ENCODE results near the gene DCC. TPM values are rescaled to one million over a fixed set of nuclear protein-coding genes. Genes with fewer than 3 reads are reported as not detected.

Gene DCC
- total and polyA plus RNA-seq, 4 experiments from 2014 or later, result not detected

- Mint-ChIP-seq H3K27ac (no peak overlapping the region), H3K4me1 (no peaks in the 10 kb centered on the region), H3K9me3 (peaks cover 0 to 8% (median 2%) of the 10 kb centered on the region in 8 donors), H3K36me3 (no peaks in the 10 kb centered on the region), H3K4me3 (no peak overlapping the region), H3K27me3 (no peaks in the 10 kb centered on the region)
- H3K27ac ChIP-seq (ENCODE audit: low read depth, low read length), result no peak overlapping the region
- H3K36me3 ChIP-seq (ENCODE audit: insufficient read depth, low read length), result no peaks in the 10 kb centered on the region
- no peak overlapping the region for H3K4me3 ChIP-seq (ENCODE audit: low read length in 2 of 2)
- H3K4me1 ChIP-seq (ENCODE audit: insufficient read depth, low read length), result no peaks in the 10 kb centered on the region
- H3K9me3 ChIP-seq (ENCODE audit: control insufficient read depth in 1 of 2, low read length in 2 of 2), result no peaks in the 10 kb centered on the region
- POLR2A ChIA-PET (ENCODE audit: partially characterized antibody), result no interaction called here
- CTCF ChIA-PET (ENCODE audit: partially characterized antibody), result no interaction called here
- DNase-seq, result no peak
- no peaks in the 10 kb centered on the region for H3K27me3 ChIP-seq (ENCODE audit: insufficient read depth, low read length)
- intact Hi-C loops (cut with micrococcal nuclease), result no loop called here
These were observed 83.1 kb downstream of the DCC start for GRCh38 chr18:52422985-52423601.

GRCh38 chr18:52426041-52426440 is 86.0 kb downstream of the DCC start:
- Mint-ChIP-seq H3K4me3 (no peak overlapping the region), H3K27me3 (no peaks in the 10 kb centered on the region), H3K4me1 (no peaks in the 10 kb centered on the region), H3K27ac (no peak overlapping the region), H3K36me3 (no peaks in the 10 kb centered on the region), H3K9me3 (peaks cover 0 to 6% (median 2%) of the 10 kb centered on the region in 8 donors)
- no peaks in the 10 kb centered on the region for H3K36me3 ChIP-seq (ENCODE audit: insufficient read depth, low read length)
- no peak overlapping the region for H3K4me3 ChIP-seq (ENCODE audit: low read length in 2 of 2)
- no peak overlapping the region for H3K27ac ChIP-seq (ENCODE audit: low read depth, low read length)
- intact Hi-C loops (cut with micrococcal nuclease), result no loop called here
- DNase-seq, result no peak
- no peaks in the 10 kb centered on the region for H3K9me3 ChIP-seq (ENCODE audit: control insufficient read depth in 1 of 2, low read length in 2 of 2)
- ChIA-PET CTCF (ENCODE audit: partially characterized antibody) (no interaction called here), POLR2A (ENCODE audit: partially characterized antibody) (no interaction called here)
- no peaks in the 10 kb centered on the region for H3K4me1 ChIP-seq (ENCODE audit: insufficient read depth, low read length)
- no peaks in the 10 kb centered on the region for H3K27me3 ChIP-seq (ENCODE audit: insufficient read depth, low read length)

GRCh38 chr18:52426462-52426861 is 86.5 kb downstream of the DCC start:
- Mint-ChIP-seq H3K36me3 (no peaks in the 10 kb centered on the region), H3K27me3 (no peaks in the 10 kb centered on the region), H3K27ac (no peak overlapping the region), H3K9me3 (peaks cover 0 to 5% (median 2%) of the 10 kb centered on the region in 8 donors), H3K4me1 (no peaks in the 10 kb centered on the region), H3K4me3 (no peak overlapping the region)
- H3K4me1 ChIP-seq (ENCODE audit: insufficient read depth, low read length), result no peaks in the 10 kb centered on the region
- no peak overlapping the region for H3K4me3 ChIP-seq (ENCODE audit: low read length in 2 of 2)
- DNase-seq, result no peak
- intact Hi-C loops (cut with micrococcal nuclease), result no loop called here
- POLR2A ChIA-PET (ENCODE audit: partially characterized antibody), result no interaction called here
- H3K9me3 ChIP-seq (ENCODE audit: control insufficient read depth in 1 of 2, low read length in 2 of 2), result no peaks in the 10 kb centered on the region
- CTCF ChIA-PET (ENCODE audit: partially characterized antibody), result no interaction called here
- no peak overlapping the region for H3K27ac ChIP-seq (ENCODE audit: low read depth, low read length)
- H3K36me3 ChIP-seq (ENCODE audit: insufficient read depth, low read length), result no peaks in the 10 kb centered on the region
- H3K27me3 ChIP-seq (ENCODE audit: insufficient read depth, low read length), result no peaks in the 10 kb centered on the region

GRCh38 chr18:52427521-52428175 is 87.7 kb downstream of the DCC start:
- intact Hi-C loops (cut with micrococcal nuclease), result no loop called here
- H3K9me3 ChIP-seq (ENCODE audit: control insufficient read depth in 1 of 2, low read length in 2 of 2), result no peaks in the 10 kb centered on the region

GRCh38 chr18:52431683-52432082 is 91.7 kb downstream of the DCC start:
- intact Hi-C loops (cut with micrococcal nuclease), result no loop called here
- Mint-ChIP-seq H3K27ac (no peak overlapping the region), H3K4me3 (no peak overlapping the region), H3K9me3 (peaks cover 0 to 7% (median 0%) of the 10 kb centered on the region in 8 donors), H3K27me3 (no peaks in the 10 kb centered on the region), H3K36me3 (no peaks in the 10 kb centered on the region), H3K4me1 (no peaks in the 10 kb centered on the region)
- Histone ChIP-seq H3K27ac (ENCODE audit: low read depth, low read length) (no peak overlapping the region), H3K4me3 (ENCODE audit: low read length in 2 of 2) (no peak overlapping the region), H3K27me3 (ENCODE audit: insufficient read depth, low read length) (no peaks in the 10 kb centered on the region), H3K4me1 (ENCODE audit: insufficient read depth, low read length) (no peaks in the 10 kb centered on the region), H3K36me3 (ENCODE audit: insufficient read depth, low read length) (no peaks in the 10 kb centered on the region), H3K9me3 (ENCODE audit: control insufficient read depth in 1 of 2, low read length in 2 of 2) (no peaks in the 10 kb centered on the region)
- POLR2A ChIA-PET (ENCODE audit: partially characterized antibody), result no interaction called here
- CTCF ChIA-PET (ENCODE audit: partially characterized antibody), result no interaction called here
- DNase-seq, result no peak

More at GRCh38 chr18:52427521-52428175, 87.7 kb downstream of the DCC start:
- Mint-ChIP-seq H3K27ac (no peak overlapping the region), H3K27me3 (no peaks in the 10 kb centered on the region), H3K9me3 (peaks cover 0 to 4% (median 2%) of the 10 kb centered on the region in 8 donors), H3K36me3 (no peaks in the 10 kb centered on the region), H3K4me3 (no peak overlapping the region), H3K4me1 (no peaks in the 10 kb centered on the region)
- Histone ChIP-seq H3K4me3 (ENCODE audit: low read length in 2 of 2) (no peak overlapping the region), H3K27ac (ENCODE audit: low read depth, low read length) (no peak overlapping the region), H3K36me3 (ENCODE audit: insufficient read depth, low read length) (no peaks in the 10 kb centered on the region), H3K4me1 (ENCODE audit: insufficient read depth, low read length) (no peaks in the 10 kb centered on the region), H3K27me3 (ENCODE audit: insufficient read depth, low read length) (no peaks in the 10 kb centered on the region)
- ChIA-PET CTCF (ENCODE audit: partially characterized antibody) (no interaction called here), POLR2A (ENCODE audit: partially characterized antibody) (no interaction called here)
- no peak for DNase-seq

GRCh38 chr18:52433797-52434196 is 93.8 kb downstream of the DCC start:
- Mint-ChIP-seq H3K27me3 (no peaks in the 10 kb centered on the region), H3K36me3 (no peaks in the 10 kb centered on the region), H3K9me3 (peaks cover 0 to 5% (median 0%) of the 10 kb centered on the region in 8 donors), H3K4me3 (no peak overlapping the region), H3K27ac (no peak overlapping the region), H3K4me1 (no peaks in the 10 kb centered on the region)
- ChIA-PET POLR2A (ENCODE audit: partially characterized antibody) (no interaction called here), CTCF (ENCODE audit: partially characterized antibody) (no interaction called here)
- H3K36me3 ChIP-seq (ENCODE audit: insufficient read depth, low read length), result no peaks in the 10 kb centered on the region
- no peaks in the 10 kb centered on the region for H3K27me3 ChIP-seq (ENCODE audit: insufficient read depth, low read length)
- no peak overlapping the region for H3K27ac ChIP-seq (ENCODE audit: low read depth, low read length)
- no peaks in the 10 kb centered on the region for H3K4me1 ChIP-seq (ENCODE audit: insufficient read depth, low read length)
- DNase-seq, result no peak
- no peak overlapping the region for H3K4me3 ChIP-seq (ENCODE audit: low read length in 2 of 2)
- no peaks in the 10 kb centered on the region for H3K9me3 ChIP-seq (ENCODE audit: control insufficient read depth in 1 of 2, low read length in 2 of 2)
- intact Hi-C loops (cut with micrococcal nuclease), result no loop called here

GRCh38 chr18:52435301-52435700 is 95.3 kb downstream of the DCC start:
- H3K9me3 Mint-ChIP-seq, result peaks cover 0 to 5% (median 0%) of the 10 kb centered on the region in 8 donors
- H3K4me1 Mint-ChIP-seq, result no peaks in the 10 kb centered on the region
- Histone ChIP-seq H3K4me1 (ENCODE audit: insufficient read depth, low read length) (no peaks in the 10 kb centered on the region), H3K4me3 (ENCODE audit: low read length in 2 of 2) (no peak overlapping the region), H3K27me3 (ENCODE audit: insufficient read depth, low read length) (no peaks in the 10 kb centered on the region), H3K9me3 (ENCODE audit: control insufficient read depth in 1 of 2, low read length in 2 of 2) (no peaks in the 10 kb centered on the region), H3K27ac (ENCODE audit: low read depth, low read length) (no peak overlapping the region), H3K36me3 (ENCODE audit: insufficient read depth, low read length) (no peaks in the 10 kb centered on the region)
- H3K36me3 Mint-ChIP-seq, result no peaks in the 10 kb centered on the region
- no peak overlapping the region for H3K27ac Mint-ChIP-seq
- ChIA-PET POLR2A (ENCODE audit: partially characterized antibody) (no interaction called here), CTCF (ENCODE audit: partially characterized antibody) (no interaction called here)
- no peak overlapping the region for H3K4me3 Mint-ChIP-seq
- no peak for DNase-seq
- intact Hi-C loops (cut with micrococcal nuclease), result no loop called here
- no peaks in the 10 kb centered on the region for H3K27me3 Mint-ChIP-seq
